ENCODE data around the gene ZNF276.

Gene ZNF276

GRCh38 chr16:89685916-89686315 is 35.4 kb upstream of the ZNF276 start:
- Histone ChIP-seq H3K4me3 (replicated peaks; ENCODE audit: insufficient read depth, low read length) (no peak overlapping the region), H3K27me3 (ENCODE audit: insufficient read depth, poor library complexity, severe bottlenecking) (no peaks in the 10 kb centered on the region), H3K27ac (replicated peaks) (no peak overlapping the region)
- TF ChIP-seq POLR2AphosphoS5 (IDR thresholded peaks at IDR 0.05; ENCODE audit: low read depth) (no peak), REST (IDR thresholded peaks at IDR 0.05; ENCODE audit: insufficient replicate concordance, low read depth) (no peak), SPI1 (IDR thresholded peaks at IDR 0.05; ENCODE audit: borderline replicate concordance, low read depth) (no peak), CTCF (IDR thresholded peaks at IDR 0.05; ENCODE audit: insufficient read depth, low read length) (no peak), GABPA (IDR thresholded peaks at IDR 0.05; ENCODE audit: low read depth) (no peak)
- DNase-seq (ENCODE audit: low read depth in 1 of 2, low spot score in 1 of 2), result no peak

DNA sequence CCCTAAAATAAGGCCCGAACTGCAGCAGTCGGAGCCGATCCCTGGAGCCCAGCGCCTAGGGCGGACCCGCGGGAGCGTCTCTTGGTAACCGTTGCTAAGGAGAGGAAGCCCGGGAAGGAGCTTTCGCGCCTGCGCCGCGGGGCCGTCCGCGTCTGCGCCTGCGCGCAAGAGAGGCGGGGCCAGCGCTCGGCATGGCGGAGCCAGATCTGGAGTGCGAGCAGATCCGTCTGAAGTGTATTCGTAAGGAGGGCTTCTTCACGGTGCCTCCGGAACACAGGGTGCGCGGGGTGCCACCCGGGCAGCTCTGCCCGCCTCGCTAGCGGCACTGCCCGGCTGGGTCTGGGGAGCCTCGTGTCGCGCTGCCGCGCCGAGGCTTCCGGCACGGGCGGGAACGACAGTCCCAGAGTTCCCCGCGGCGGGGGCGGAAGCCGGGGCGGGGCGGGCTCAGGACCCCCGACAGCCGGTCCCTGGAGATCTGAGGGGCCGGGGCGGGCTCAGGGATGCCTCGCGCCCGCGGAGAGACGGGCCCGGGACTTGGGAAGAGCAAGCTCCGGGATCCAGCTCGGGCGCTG is 34.7 kb upstream of the ZNF276 start, which contains the start of gene CDK10:
Gene CDK10, plus strand, starts transcription at position 170 of the 572 bp plus-strand sequence. Its CDS starts 22 bp downstream, at position 192.
- TF ChIP-seq REST (IDR thresholded peaks at IDR 0.05; ENCODE audit: insufficient replicate concordance, low read depth) (no peak), CTCF (IDR thresholded peaks at IDR 0.05; ENCODE audit: insufficient read depth, low read length) (no peak), POLR2AphosphoS5 (IDR thresholded peaks at IDR 0.05; ENCODE audit: low read depth) (peak; percentile 42; the same call in 1 of the 2 replicates)
- Histone ChIP-seq H3K4me3 (replicated peaks; ENCODE audit: insufficient read depth, low read length) (peak within 1 kb of the TSS; percentile 66), H3K27ac (replicated peaks) (peak within 1 kb of the TSS; percentile 80), H3K27me3 (ENCODE audit: insufficient read depth, poor library complexity, severe bottlenecking) (no peaks in the 10 kb centered on the region)
- DNase-seq (ENCODE audit: low read depth in 1 of 2, low spot score in 1 of 2), result peak; percentile 48 to 73

- H3K4me3 ChIP-seq (replicated peaks; ENCODE audit: insufficient read depth, low read length), result peak overlapping the region; percentile 66
- H3K27me3 ChIP-seq (ENCODE audit: insufficient read depth, poor library complexity, severe bottlenecking), result no peaks in the 10 kb centered on the region
- peak overlapping the region; percentile 80 for H3K27ac ChIP-seq (replicated peaks)
- DNase-seq (ENCODE audit: low read depth in 1 of 2, low spot score in 1 of 2), result no peak
- TF ChIP-seq GABPA (IDR thresholded peaks at IDR 0.05; ENCODE audit: low read depth) (no peak), POLR2AphosphoS5 (IDR thresholded peaks at IDR 0.05; ENCODE audit: low read depth) (no peak), REST (IDR thresholded peaks at IDR 0.05; ENCODE audit: insufficient replicate concordance, low read depth) (no peak), SPI1 (IDR thresholded peaks at IDR 0.05; ENCODE audit: borderline replicate concordance, low read depth) (no peak), CTCF (IDR thresholded peaks at IDR 0.05; ENCODE audit: insufficient read depth, low read length) (no peak)
Measured at GRCh38 chr16:89687092-89687940, 34.0 kb upstream of the ZNF276 start.
